CD14-positive monocyte (primary cell): ENCODE results near the gene OBSCN. TPM values are rescaled to one million over a fixed set of nuclear protein-coding genes. Genes with fewer than 3 reads are reported as not detected.

Experiments used
- DNase-seq, 3 donors: peaks; one replicate each; pipeline ENCODE4 v3.0.0-alpha.2; 2011 to 2022
- H2AFZ ChIP-seq: 2 replicates; pipeline ENCODE4 v1.6.0; 2012; ENCODE audit warnings: mild to moderate bottlenecking, low read depth, low read length, inconsistent platforms; ENCODE audit not compliant: insufficient read depth, poor library complexity, severe bottlenecking
- H3K27ac ChIP-seq, 2 donors: 1 replicate in 1 of 2; 2 replicates in 1 of 2; pipeline ENCODE4 v1.5.1; 2012 to 2013; ENCODE audit warnings: low read length in 2 of 2, control low read depth in 1 of 2, inconsistent platforms in 1 of 2, low read depth in 1 of 2, mild to moderate bottlenecking in 1 of 2
- H3K27me3 ChIP-seq, 2 donors: one replicate each; pipeline versions ENCODE4 v1.6.0 to v1.6.1; 2011 to 2013; ENCODE audit warnings: low read length in 2 of 2; ENCODE audit not compliant: control insufficient read depth in 2 of 2, insufficient read depth in 2 of 2
- H3K36me3 ChIP-seq, 2 donors: replicated peaks in 1 of 2; 1 replicate in 1 of 2; 2 replicates in 1 of 2; pipeline versions ENCODE4 v1.5.1 to v1.6.1; 2012 to 2013; ENCODE audit warnings: low read length in 2 of 2, control low read depth in 1 of 2, inconsistent platforms in 1 of 2, mild to moderate bottlenecking in 1 of 2; ENCODE audit not compliant: insufficient read depth in 2 of 2, control insufficient read depth in 1 of 2
- H3K4me1 ChIP-seq, 2 donors: 1 replicate in 1 of 2; 2 replicates in 1 of 2; pipeline versions ENCODE4 v1.5.1 to v1.6.1; 2012 to 2013; ENCODE audit warnings: low read length in 2 of 2, control low read depth in 1 of 2, inconsistent platforms in 1 of 2, mild to moderate bottlenecking in 1 of 2, moderate library complexity in 1 of 2; ENCODE audit not compliant: insufficient read depth in 2 of 2, control insufficient read depth in 1 of 2
- H3K4me2 ChIP-seq: replicated peaks from 2 replicates; pipeline ENCODE3; 2012; ENCODE audit warnings: low read length, moderate library complexity, mild to moderate bottlenecking; ENCODE audit not compliant: poor library complexity, severe bottlenecking; ENCODE audit errors: extremely low read depth
- H3K4me3 ChIP-seq, 3 experiments: fragments of 200-600 bp in 1 of 3; sonication (generic) in 1 of 3; replicated peaks in 1 of 3; 1 replicate in 2 of 3; 2 replicates in 1 of 3; pipeline ENCODE4 v1.5.1; 2011 to 2013; ENCODE audit warnings: low read length in 3 of 3, mild to moderate bottlenecking in 3 of 3, control low read depth in 2 of 3, low read depth in 2 of 3, inconsistent platforms in 1 of 3, moderate library complexity in 1 of 3
- H3K79me2 ChIP-seq: 2 replicates; pipeline ENCODE4 v1.6.0; 2012; ENCODE audit warnings: mild to moderate bottlenecking, control low read depth, inconsistent platforms, low read length, moderate library complexity; ENCODE audit not compliant: insufficient read depth
- H3K9ac ChIP-seq: 2 replicates; pipeline ENCODE4 v1.6.0; 2017; ENCODE audit warnings: low read length, mild to moderate bottlenecking; ENCODE audit not compliant: insufficient read depth, poor library complexity, severe bottlenecking
- H3K9me3 ChIP-seq, 2 donors: replicated peaks in 1 of 2; 1 replicate in 1 of 2; 2 replicates in 1 of 2; pipeline versions ENCODE4 v1.5.1 to v1.6.1; 2012 to 2013; ENCODE audit warnings: low read length in 2 of 2, control low read depth in 1 of 2; ENCODE audit not compliant: control insufficient read depth in 1 of 2, insufficient read depth in 1 of 2
- H4K20me1 ChIP-seq: 2 replicates; pipeline ENCODE4 v1.6.0; 2012; ENCODE audit warnings: mild to moderate bottlenecking, low read length, control low read depth, moderate library complexity; ENCODE audit not compliant: insufficient read depth
- H3K27ac Mint-ChIP-seq, 7 donors: one replicate each; pipeline ENCODE4 v1.8.0; 2020; ENCODE audit warnings: mild to moderate bottlenecking in 7 of 7, mixed read lengths in 7 of 7, moderate library complexity in 6 of 7, inconsistent platforms in 2 of 7
- H3K27me3 Mint-ChIP-seq, 3 donors: one replicate each; pipeline ENCODE4 v1.8.0; 2021 to 2022; ENCODE audit warnings: low read depth in 3 of 3, mild to moderate bottlenecking in 3 of 3, mixed read lengths in 3 of 3, moderate library complexity in 3 of 3, inconsistent platforms in 1 of 3
- H3K36me3 Mint-ChIP-seq, 2 donors: one replicate each; pipeline ENCODE4 v1.8.0; 2020; ENCODE audit warnings: mixed read lengths in 2 of 2, inconsistent platforms in 1 of 2, mild to moderate bottlenecking in 1 of 2
- H3K4me1 Mint-ChIP-seq: one replicate; pipeline ENCODE4 v1.8.0; 2020; ENCODE audit warnings: mild to moderate bottlenecking, mixed read lengths
- H3K4me3 Mint-ChIP-seq, 2 donors: one replicate each; pipeline ENCODE4 v1.8.0; 2020; ENCODE audit warnings: mild to moderate bottlenecking in 2 of 2, mixed read lengths in 2 of 2, moderate library complexity in 1 of 2
- H3K9me3 Mint-ChIP-seq, 7 donors: one replicate each; pipeline ENCODE4 v1.8.0; 2020 to 2022; ENCODE audit warnings: mixed read lengths in 7 of 7, mild to moderate bottlenecking in 6 of 7, moderate library complexity in 6 of 7, inconsistent platforms in 2 of 7
- whole genome bisulfite sequencing: methylation state at CpG from one replicate; pipeline ENCODE4 v1.1.5; 2013; ENCODE audit warnings: missing lambda C conversion rate; ENCODE audit not compliant: insufficient coverage; 5-methylcytosine and 5-hydroxymethylcytosine counted together
- intact Hi-C, 2 donors: fragments of 100-400 bp; cut with micrococcal nuclease; formaldehyde crosslinking; loops; one replicate each; pipeline versions ENCODE4 v1.15.0 to v1.15.1; 2023
- polyA plus RNA-seq, 3 donors: library from polyadenylated mRNA; depleted of rRNA in 1 of 3; unstranded in 2 of 3; stranded (reverse) in 1 of 3; fragments of 300-500 nt in 2 of 3; fragments of >200 nt in 1 of 3; fragmentation: Illumina TruSeq in 2 of 3; gene quantifications; 1 replicate in 2 of 3; 2 replicates in 1 of 3; pipeline ENCODE4 v1.2.3, GENCODE V29; 2012 to 2021
- TF ChIP-seq, protein P1 (sequence below): fragments of 200-600 bp; IDR thresholded peaks from one replicate; pipeline ENCODE4 v1.8.0; 2022; ENCODE audit warnings: antibody characterized with exemption, mild to moderate bottlenecking

Gene OBSCN
- polyA plus RNA-seq, 3 donors: 0.57 to 1.5 (median 0.76) TPM

GRCh38 chr1:228376262-228376628 is 168.4 kb downstream of the OBSCN start:
- H3K4me3 Mint-ChIP-seq: no peak overlapping the region
- Histone ChIP-seq H3K79me2 (no peaks in the 10 kb centered on the region), H3K4me2 (no peak overlapping the region), H3K27me3 (peaks cover 4 to 30% of the 10 kb centered on the region in 2 donors), H4K20me1 (no peaks in the 10 kb centered on the region), H3K36me3 (no peaks in the 10 kb centered on the region), H3K9me3 (no peaks in the 10 kb centered on the region), H3K27ac (no peak overlapping the region), H3K4me1 (peaks cover 7 to 9% of the 10 kb centered on the region in 2 donors), H2AFZ (no peak overlapping the region), H3K4me3 (no peak overlapping the region), H3K9ac (no peak overlapping the region)
- TF ChIP-seq, protein P1, sequence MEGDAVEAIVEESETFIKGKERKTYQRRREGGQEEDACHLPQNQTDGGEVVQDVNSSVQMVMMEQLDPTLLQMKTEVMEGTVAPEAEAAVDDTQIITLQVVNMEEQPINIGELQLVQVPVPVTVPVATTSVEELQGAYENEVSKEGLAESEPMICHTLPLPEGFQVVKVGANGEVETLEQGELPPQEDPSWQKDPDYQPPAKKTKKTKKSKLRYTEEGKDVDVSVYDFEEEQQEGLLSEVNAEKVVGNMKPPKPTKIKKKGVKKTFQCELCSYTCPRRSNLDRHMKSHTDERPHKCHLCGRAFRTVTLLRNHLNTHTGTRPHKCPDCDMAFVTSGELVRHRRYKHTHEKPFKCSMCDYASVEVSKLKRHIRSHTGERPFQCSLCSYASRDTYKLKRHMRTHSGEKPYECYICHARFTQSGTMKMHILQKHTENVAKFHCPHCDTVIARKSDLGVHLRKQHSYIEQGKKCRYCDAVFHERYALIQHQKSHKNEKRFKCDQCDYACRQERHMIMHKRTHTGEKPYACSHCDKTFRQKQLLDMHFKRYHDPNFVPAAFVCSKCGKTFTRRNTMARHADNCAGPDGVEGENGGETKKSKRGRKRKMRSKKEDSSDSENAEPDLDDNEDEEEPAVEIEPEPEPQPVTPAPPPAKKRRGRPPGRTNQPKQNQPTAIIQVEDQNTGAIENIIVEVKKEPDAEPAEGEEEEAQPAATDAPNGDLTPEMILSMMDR: no peak
- no peak for DNase-seq
- H3K27me3 Mint-ChIP-seq: peaks cover 22 to 33% (median 30%) of the 10 kb centered on the region in 3 donors
- intact Hi-C loops: no loop called here
- H3K27ac Mint-ChIP-seq: no peak overlapping the region
- H3K36me3 Mint-ChIP-seq: no peaks in the 10 kb centered on the region
- WGBS: no CpG with 5 or more reads among the region's 3 CpGs
- peaks cover 0 to 3% (median 0%) of the 10 kb centered on the region in 7 donors for H3K9me3 Mint-ChIP-seq
- H3K4me1 Mint-ChIP-seq: peaks cover 7% of the 10 kb centered on the region

- no peaks in the 10 kb centered on the region for H3K36me3 Mint-ChIP-seq
- Histone ChIP-seq H3K36me3 (no peaks in the 10 kb centered on the region), H3K27ac (no peak overlapping the region), H3K4me3 (no peak overlapping the region), H3K4me1 (peaks cover 7 to 9% of the 10 kb centered on the region in 2 donors), H3K9me3 (no peaks in the 10 kb centered on the region), H3K9ac (no peak overlapping the region), H4K20me1 (no peaks in the 10 kb centered on the region), H2AFZ (no peak overlapping the region), H3K79me2 (no peaks in the 10 kb centered on the region), H3K4me2 (no peak overlapping the region), H3K27me3 (peaks cover 4 to 30% of the 10 kb centered on the region in 2 donors)
- intact Hi-C loops: no loop called here
- TF ChIP-seq, protein P1: no peak
- H3K4me3 Mint-ChIP-seq: no peak overlapping the region
- H3K27me3 Mint-ChIP-seq: peaks cover 25 to 36% (median 30%) of the 10 kb centered on the region in 3 donors
- peaks cover 7% of the 10 kb centered on the region for H3K4me1 Mint-ChIP-seq
- peaks cover 0 to 3% (median 0%) of the 10 kb centered on the region in 7 donors for H3K9me3 Mint-ChIP-seq
- WGBS: 94% methylated on average over 17 of the region's 31 CpGs
- no peak for DNase-seq
- no peak overlapping the region for H3K27ac Mint-ChIP-seq
Observed at GRCh38 chr1:228376651-228377631, 169.1 kb downstream of the OBSCN start.
